Esophagus muscularis mucosa (tissue), 4 donors: Measurements from ENCODE around the gene SNRNP48. TPM values are rescaled to one million over a fixed set of nuclear protein-coding genes. Genes with fewer than 3 reads are reported as not detected.

Source experiments
- DNase-seq: peaks from one replicate; pipeline ENCODE4 v3.0.0-alpha.2; 2017; ENCODE audit errors: extremely low spot score
- H3K27ac ChIP-seq, 4 donors: fragments of 200-600 bp; sonication (generic); replicated peaks in 1 of 4; 1 replicate in 3 of 4; 2 replicates in 1 of 4; pipeline ENCODE4 v1.5.1; 2016 to 2019; ENCODE audit warnings: mild to moderate bottlenecking in 1 of 4
- H3K27me3 ChIP-seq, 4 donors: fragments of 200-600 bp; sonication (generic); one replicate each; pipeline versions ENCODE4 v1.5.1 to v1.6.0; 2016 to 2019
- H3K36me3 ChIP-seq, 4 donors: fragments of 200-600 bp; sonication (generic); one replicate each; pipeline ENCODE4 v1.5.1; 2016 to 2019
- H3K4me1 ChIP-seq, 4 donors: fragments of 200-600 bp; sonication (generic); one replicate each; pipeline ENCODE4 v1.5.1; 2016 to 2019
- H3K4me3 ChIP-seq, 4 donors: fragments of 200-600 bp; sonication (generic); 1 replicate in 2 of 4; 2 replicates in 2 of 4; pipeline ENCODE4 v1.5.1; 2016 to 2019; ENCODE audit warnings: mild to moderate bottlenecking in 4 of 4, moderate library complexity in 1 of 4
- H3K9me3 ChIP-seq, 4 donors: fragments of 200-600 bp; sonication (generic); 1 replicate in 3 of 4; 2 replicates in 1 of 4; pipeline ENCODE4 v1.5.1; 2016 to 2019
- EP300 ChIP-seq: sonication (generic); formaldehyde crosslinking; IDR thresholded peaks from one replicate; pipeline ENCODE4 v1.6.1; 2017; ENCODE audit warnings: antibody characterized with exemption
- POLR2A ChIP-seq: fragments of 450-650 bp; IDR thresholded peaks from one replicate; pipeline ENCODE4 v1.6.1; 2017; ENCODE audit warnings: antibody characterized with exemption, moderate library complexity, mild to moderate bottlenecking, low read depth
- POLR2AphosphoS5 ChIP-seq, 2 donors: sonication (generic); formaldehyde crosslinking; IDR thresholded peaks; one replicate each; pipeline ENCODE4 v1.6.1; 2017; ENCODE audit warnings: antibody characterized with exemption in 2 of 2
- WGBS: methylation state at CpG from one replicate; pipeline ENCODE4 v1.1.5; 2018; 5-methylcytosine and 5-hydroxymethylcytosine counted together
- intact Hi-C: fragments of 100-400 bp; cut with DNase I; formaldehyde crosslinking; loops from one replicate; pipeline ENCODE4 v1.15.1; 2023
- total RNA-seq, 4 donors: library from RNA; depleted of rRNA; stranded (reverse); fragments of >200 nt; gene quantifications; one replicate each; pipeline versions ENCODE4 v1.1.0 to v1.2.1, GENCODE V29; 2016
- TF ChIP-seq, protein P1 (sequence below), 3 experiments: fragments of 200-600 bp in 2 of 3; fragments of 450-650 bp in 1 of 3; sonication (generic) in 2 of 3; IDR thresholded peaks; one replicate each; pipeline ENCODE4 v1.5.1; 2017 to 2019; ENCODE audit warnings: antibody characterized with exemption in 3 of 3, mild to moderate bottlenecking in 2 of 3, moderate library complexity in 1 of 3

SNRNP48 gene
- total RNA-seq, 4 donors from 2014 or later = 8.9 to 17.0 (median 9.5) TPM

GRCh38 chr6:7558781-7559180, 31.2 kb upstream of the SNRNP48 start:
- Histone ChIP-seq H3K4me3 (no peak overlapping the region), H3K27ac (no peak overlapping the region), H3K36me3 (peaks cover 0 to 25% (median 0%) of the 10 kb centered on the region in 4 donors), H3K9me3 (no peaks in the 10 kb centered on the region), H3K4me1 (no peaks in the 10 kb centered on the region), H3K27me3 (peaks cover 0 to 29% (median 0%) of the 10 kb centered on the region in 4 donors)
- WGBS = 81% methylated on average over 4 of the region's 4 CpGs
- TF ChIP-seq POLR2A (no peak), EP300 (no peak), POLR2AphosphoS5 (IDR thresholded peaks at IDR 0.05) (no peak)
- TF ChIP-seq, protein P1, sequence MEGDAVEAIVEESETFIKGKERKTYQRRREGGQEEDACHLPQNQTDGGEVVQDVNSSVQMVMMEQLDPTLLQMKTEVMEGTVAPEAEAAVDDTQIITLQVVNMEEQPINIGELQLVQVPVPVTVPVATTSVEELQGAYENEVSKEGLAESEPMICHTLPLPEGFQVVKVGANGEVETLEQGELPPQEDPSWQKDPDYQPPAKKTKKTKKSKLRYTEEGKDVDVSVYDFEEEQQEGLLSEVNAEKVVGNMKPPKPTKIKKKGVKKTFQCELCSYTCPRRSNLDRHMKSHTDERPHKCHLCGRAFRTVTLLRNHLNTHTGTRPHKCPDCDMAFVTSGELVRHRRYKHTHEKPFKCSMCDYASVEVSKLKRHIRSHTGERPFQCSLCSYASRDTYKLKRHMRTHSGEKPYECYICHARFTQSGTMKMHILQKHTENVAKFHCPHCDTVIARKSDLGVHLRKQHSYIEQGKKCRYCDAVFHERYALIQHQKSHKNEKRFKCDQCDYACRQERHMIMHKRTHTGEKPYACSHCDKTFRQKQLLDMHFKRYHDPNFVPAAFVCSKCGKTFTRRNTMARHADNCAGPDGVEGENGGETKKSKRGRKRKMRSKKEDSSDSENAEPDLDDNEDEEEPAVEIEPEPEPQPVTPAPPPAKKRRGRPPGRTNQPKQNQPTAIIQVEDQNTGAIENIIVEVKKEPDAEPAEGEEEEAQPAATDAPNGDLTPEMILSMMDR (IDR thresholded peaks at IDR 0.05) = no peak
- intact Hi-C loops = no loop called here
- no peak for DNase-seq

DNA sequence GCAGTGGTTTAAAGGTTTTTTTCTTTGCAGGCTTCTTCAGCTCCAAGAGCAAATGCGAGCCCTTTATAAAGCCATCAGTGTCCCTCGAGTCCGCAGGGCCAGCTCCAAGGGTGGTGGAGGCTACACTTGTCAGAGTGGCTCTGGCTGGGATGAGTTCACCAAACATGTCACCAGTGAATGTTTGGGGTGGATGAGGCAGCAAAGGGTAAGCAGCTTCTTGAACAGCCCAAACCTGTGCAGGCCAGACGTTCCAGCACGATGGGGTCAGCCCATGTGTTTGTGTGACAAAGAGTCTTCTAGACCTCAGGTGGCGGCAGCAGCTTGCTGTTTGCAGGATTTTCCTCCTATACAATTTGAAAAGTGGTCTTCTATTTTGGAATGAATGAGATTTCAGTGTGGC, 30.8 kb upstream of the SNRNP48 start:
- Histone ChIP-seq H3K27ac (no peak overlapping the region), H3K9me3 (no peaks in the 10 kb centered on the region)
- TF ChIP-seq, protein P1 (IDR thresholded peaks at IDR 0.05) = no peak
- no peak for TF ChIP-seq EP300
- TF ChIP-seq POLR2AphosphoS5 (IDR thresholded peaks at IDR 0.05) = no peak
- no peak for TF ChIP-seq POLR2A

GRCh38 chr6:7559651-7560385, 30.2 kb upstream of the SNRNP48 start:
- 74% methylated on average over 2 of the region's 2 CpGs for WGBS

More for the DNA sequence above, 30.8 kb upstream of the SNRNP48 start:
- DNase-seq = peak; percentile 92
- Histone ChIP-seq H3K36me3 (peaks cover 0 to 29% (median 0%) of the 10 kb centered on the region in 4 donors), H3K27me3 (peaks cover 0 to 30% (median 0%) of the 10 kb centered on the region in 4 donors), H3K4me3 (no peak overlapping the region), H3K4me1 (no peaks in the 10 kb centered on the region)
- WGBS = 92% methylated on average over 6 of the region's 6 CpGs
- intact Hi-C loops = no loop called here

GRCh38 chr6:7561153-7561964, 28.6 kb upstream of the SNRNP48 start:
- Histone ChIP-seq H3K9me3 (no peaks in the 10 kb centered on the region), H3K4me1 (no peaks in the 10 kb centered on the region), H3K27ac (no peak overlapping the region), H3K4me3 (no peak overlapping the region), H3K36me3 (peaks cover 0 to 46% (median 0%) of the 10 kb centered on the region in 4 donors), H3K27me3 (peaks cover 0 to 39% (median 0%) of the 10 kb centered on the region in 4 donors)
- no peak for DNase-seq
- 75% methylated on average over 19 of the region's 19 CpGs for WGBS
- intact Hi-C loops = no loop called here
- TF ChIP-seq POLR2AphosphoS5 (IDR thresholded peaks at IDR 0.05) (no peak), EP300 (no peak), POLR2A (no peak)
- TF ChIP-seq, protein P1 (IDR thresholded peaks at IDR 0.05) = no peak

More at GRCh38 chr6:7559651-7560385, 30.2 kb upstream of the SNRNP48 start:
- Histone ChIP-seq H3K4me1 (no peaks in the 10 kb centered on the region), H3K27ac (no peak overlapping the region), H3K27me3 (peaks cover 0 to 35% (median 0%) of the 10 kb centered on the region in 4 donors), H3K4me3 (no peak overlapping the region), H3K9me3 (no peaks in the 10 kb centered on the region), H3K36me3 (peaks cover 0 to 30% (median 0%) of the 10 kb centered on the region in 4 donors)
- peak; percentile 10 for DNase-seq
- TF ChIP-seq POLR2A (no peak), POLR2AphosphoS5 (IDR thresholded peaks at IDR 0.05) (no peak), EP300 (no peak)
- TF ChIP-seq, protein P1 (IDR thresholded peaks at IDR 0.05) = no peak
- intact Hi-C loops = no loop called here
